Panc1 (cell line): Measurements from ENCODE around the gene CPNE4. TPM values are rescaled to one million over a fixed set of nuclear protein-coding genes. Genes with fewer than 3 reads are reported as not detected.
"Not testable (repeated sequence)": the region's sequence is repeated elsewhere in the genome, so short reads cannot be mapped to it uniquely, and the experiment has no call there.

ENCODE experiments used
- ATAC-seq: fragments of 200-7000 bp; cut with Tn5 transposase; 2 replicates; pipeline ENCODE4 v1.9.1; 2020; ENCODE audit warnings: mild to moderate bottlenecking, moderate library complexity
- BruUV-seq: library from RNA; stranded (reverse); fragments of 400-500 nt; replicated peaks from 2 replicates; lab custom pipeline; 2021; lab: Mats Ljungman, UMichigan
- CTCF ChIA-PET: fragments of 300-600 bp; sonication (Branson Sonifier 250); formaldehyde crosslinking; loops from one replicate; lab custom pipeline; 2022; ENCODE audit warnings: antibody characterized with exemption; lab: Charles Lee
- POLR2A ChIA-PET: fragments of 300-600 bp; sonication (Branson Sonifier 250); formaldehyde crosslinking; loops from one replicate; lab custom pipeline; 2022; ENCODE audit warnings: antibody characterized with exemption; lab: Charles Lee
- DNase-seq: peaks from one replicate; pipeline ENCODE4 v3.0.0-alpha.2; 2010; ENCODE audit warnings: low read depth, low spot score
- H3K27ac ChIP-seq: 2 replicates; pipeline ENCODE4 v1.5.1; 2011; ENCODE audit warnings: mild to moderate bottlenecking, low read length, inconsistent platforms
- H3K27me3 ChIP-seq: fragments of 200-500 bp; sonication (Bioruptor generic); 2 replicates; pipeline ENCODE4 v1.6.0; 2014; ENCODE audit warnings: low read length, inconsistent platforms; ENCODE audit not compliant: control insufficient read depth, insufficient read depth
- H3K36me3 ChIP-seq: fragments of 200-500 bp; sonication (Bioruptor generic); 2 replicates; pipeline ENCODE4 v1.5.1; 2014; ENCODE audit warnings: inconsistent platforms, mild to moderate bottlenecking, low read length, moderate library complexity; ENCODE audit not compliant: control insufficient read depth, insufficient read depth
- H3K4me1 ChIP-seq: 2 replicates; pipeline ENCODE4 v1.5.1; 2011; ENCODE audit warnings: inconsistent platforms, mild to moderate bottlenecking, low read length, moderate library complexity; ENCODE audit not compliant: control insufficient read depth, insufficient read depth
- H3K4me3 ChIP-seq, 2 experiments: 2 replicates each; pipeline ENCODE4 v1.5.1; 2011 to 2012; ENCODE audit warnings: low read depth in 2 of 2, low read length in 2 of 2, mild to moderate bottlenecking in 2 of 2, inconsistent platforms in 1 of 2, moderate library complexity in 1 of 2
- H3K9me3 ChIP-seq: fragments of 200-500 bp; sonication (Bioruptor generic); 2 replicates; pipeline ENCODE4 v1.5.1; 2014; ENCODE audit warnings: low read depth, mild to moderate bottlenecking, inconsistent platforms, low read length, moderate library complexity; ENCODE audit not compliant: control insufficient read depth, insufficient read depth
- CTCF ChIP-seq: fragments of 450-650 bp; IDR thresholded peaks from 2 replicates; pipeline ENCODE4 v1.5.1; 2017; ENCODE audit warnings: mild to moderate bottlenecking
- POLR2AphosphoS5 ChIP-seq: IDR thresholded peaks from 2 replicates; pipeline ENCODE4 v1.6.1; 2012; ENCODE audit warnings: mild to moderate bottlenecking, low read depth, low read length, moderate library complexity
- REST ChIP-seq, 2 experiments: IDR thresholded peaks; 2 replicates each; pipeline ENCODE4 v1.6.1; 2011 to 2012; ENCODE audit warnings: low read depth in 2 of 2, control low read depth in 1 of 2, low read length in 1 of 2, mild to moderate bottlenecking in 1 of 2, moderate library complexity in 1 of 2; ENCODE audit not compliant: insufficient read depth in 1 of 2
- SIN3A ChIP-seq: IDR thresholded peaks from 2 replicates; pipeline ENCODE4 v1.6.1; 2012; ENCODE audit warnings: low read depth, mild to moderate bottlenecking, low read length, moderate library complexity, borderline replicate concordance; ENCODE audit not compliant: insufficient read depth
- TCF7L2 ChIP-seq: IDR thresholded peaks from 2 replicates; pipeline ENCODE4 v1.6.1; 2011; ENCODE audit warnings: mild to moderate bottlenecking, low read depth, low read length, inconsistent platforms
- in situ Hi-C: cut with HindIII; loops from 2 replicates; pipeline ENCODE4 v1.10.0; 2016; ENCODE audit warnings: low sequenced_read_pairs, low pct_unique_long_range_greater_than_20kb
- intact Hi-C: fragments of 100-400 bp; cut with micrococcal nuclease; formaldehyde crosslinking; loops from one replicate; pipeline ENCODE4 v1.10.0; 2022; ENCODE audit not compliant: unreplicated experiment
- total RNA-seq: library from RNA; stranded (reverse); gene quantifications from one replicate; pipeline ENCODE4 v1.2.1, GENCODE V29; 2021; ENCODE audit not compliant: unreplicated experiment

Gene CPNE4
- total RNA-seq, 1 experiment from 2014 or later: not detected

- no TSS peak for BruUV-seq
- intact Hi-C loops: no loop called here
- in situ Hi-C loops: no loop called here
- POLR2A ChIA-PET: no interaction called here
- H3K9me3 ChIP-seq: no peaks in the 10 kb centered on the region
- DNase-seq: no peak
- ATAC-seq: no peak
- CTCF ChIA-PET: no interaction called here
- TF ChIP-seq SIN3A (no peak), POLR2AphosphoS5 (no peak), REST (IDR thresholded peaks at IDR 0.05; ENCODE audit: insufficient read depth in 1 of 2, low read depth in 2 of 2, low read length in 1 of 2) (no peak), CTCF (no peak), TCF7L2 (no peak)
- no peaks in the 10 kb centered on the region; the same call in 1 of the 2 replicates for H3K27me3 ChIP-seq
- no peaks in the 10 kb centered on the region for H3K4me1 ChIP-seq
- H3K36me3 ChIP-seq: no peaks in the 10 kb centered on the region
- H3K4me3 ChIP-seq: no peak overlapping the region
- no peak overlapping the region for H3K27ac ChIP-seq
These were observed 21.1 kb upstream of the CPNE4 start for GRCh38 chr3:132055872-132056271.

GRCh38 chr3:132047209-132047608 lies 12.4 kb upstream of the CPNE4 start:
- ChIA-PET CTCF (no interaction called here), POLR2A (no interaction called here)
- in situ Hi-C loops: no loop called here
- Histone ChIP-seq H3K27me3 (no peaks in the 10 kb centered on the region), H3K27ac (no peak overlapping the region), H3K4me3 (no peak overlapping the region), H3K4me1 (no peaks in the 10 kb centered on the region), H3K36me3 (no peaks in the 10 kb centered on the region), H3K9me3 (no peaks in the 10 kb centered on the region)
- no TSS peak for BruUV-seq
- no peak for ATAC-seq
- TF ChIP-seq POLR2AphosphoS5 (no peak), CTCF (no peak), TCF7L2 (no peak), SIN3A (no peak), REST (IDR thresholded peaks at IDR 0.05; ENCODE audit: insufficient read depth in 1 of 2, low read depth in 2 of 2, low read length in 1 of 2) (no peak)
- intact Hi-C loops: no loop called here
- DNase-seq: no peak

GRCh38 chr3:132044874-132045273 lies 10.1 kb upstream of the CPNE4 start:
- in situ Hi-C loops, H3K27me3 ChIP-seq, H3K4me3 ChIP-seq, H3K4me1 ChIP-seq, H3K27ac ChIP-seq, DNase-seq, CTCF ChIA-PET, intact Hi-C loops, H3K36me3 ChIP-seq, POLR2A ChIA-PET, BruUV-seq, ATAC-seq, H3K9me3 ChIP-seq: not testable (repeated sequence)
